ENCODE results near the gene TMEM39B. TPM values are rescaled to one million over a fixed set of nuclear protein-coding genes. Genes with fewer than 3 reads are reported as not detected.

The TMEM39B gene
- total RNA-seq: 10 to 100 TPM; 27.8 to 29.3 TPM

DNA sequence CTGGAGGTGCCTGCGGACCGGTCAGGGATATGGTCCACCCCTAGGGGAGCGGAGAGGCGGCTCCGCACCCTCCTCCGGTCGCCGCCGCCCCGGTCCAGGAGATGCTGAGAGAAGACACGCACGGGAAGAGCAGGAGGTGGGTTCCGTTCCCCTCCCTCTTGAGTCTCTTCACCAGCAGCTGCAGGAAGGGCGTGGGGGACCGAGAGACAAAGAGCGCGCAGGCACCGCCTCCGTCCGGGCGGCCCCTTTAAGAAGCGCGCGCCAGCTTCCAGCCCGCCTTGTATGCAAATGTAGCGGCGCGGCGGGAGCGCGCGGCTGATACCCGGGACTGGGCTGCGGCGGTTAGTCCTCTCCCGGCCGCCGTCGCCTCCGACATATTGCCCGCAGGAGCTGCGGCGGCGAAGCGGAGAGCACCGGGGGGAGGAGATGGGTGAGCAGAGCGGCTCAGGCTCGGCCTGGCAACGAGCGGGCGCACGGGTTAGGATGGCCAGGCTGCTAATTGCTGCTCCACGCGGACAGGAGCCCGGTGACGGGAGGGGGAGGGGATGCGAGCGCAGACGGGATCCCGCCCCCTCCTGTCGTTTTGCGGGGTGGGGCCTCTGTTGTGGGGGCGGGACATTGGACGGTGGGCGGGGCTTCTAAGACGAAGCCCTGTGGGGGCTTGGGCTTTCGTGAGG lies at the start of gene TMEM39B:
TMEM39B (plus strand) TSS at position 318 of the 677 bp plus-strand sequence; CDS start at position 427, 109 bp downstream.

DNA sequence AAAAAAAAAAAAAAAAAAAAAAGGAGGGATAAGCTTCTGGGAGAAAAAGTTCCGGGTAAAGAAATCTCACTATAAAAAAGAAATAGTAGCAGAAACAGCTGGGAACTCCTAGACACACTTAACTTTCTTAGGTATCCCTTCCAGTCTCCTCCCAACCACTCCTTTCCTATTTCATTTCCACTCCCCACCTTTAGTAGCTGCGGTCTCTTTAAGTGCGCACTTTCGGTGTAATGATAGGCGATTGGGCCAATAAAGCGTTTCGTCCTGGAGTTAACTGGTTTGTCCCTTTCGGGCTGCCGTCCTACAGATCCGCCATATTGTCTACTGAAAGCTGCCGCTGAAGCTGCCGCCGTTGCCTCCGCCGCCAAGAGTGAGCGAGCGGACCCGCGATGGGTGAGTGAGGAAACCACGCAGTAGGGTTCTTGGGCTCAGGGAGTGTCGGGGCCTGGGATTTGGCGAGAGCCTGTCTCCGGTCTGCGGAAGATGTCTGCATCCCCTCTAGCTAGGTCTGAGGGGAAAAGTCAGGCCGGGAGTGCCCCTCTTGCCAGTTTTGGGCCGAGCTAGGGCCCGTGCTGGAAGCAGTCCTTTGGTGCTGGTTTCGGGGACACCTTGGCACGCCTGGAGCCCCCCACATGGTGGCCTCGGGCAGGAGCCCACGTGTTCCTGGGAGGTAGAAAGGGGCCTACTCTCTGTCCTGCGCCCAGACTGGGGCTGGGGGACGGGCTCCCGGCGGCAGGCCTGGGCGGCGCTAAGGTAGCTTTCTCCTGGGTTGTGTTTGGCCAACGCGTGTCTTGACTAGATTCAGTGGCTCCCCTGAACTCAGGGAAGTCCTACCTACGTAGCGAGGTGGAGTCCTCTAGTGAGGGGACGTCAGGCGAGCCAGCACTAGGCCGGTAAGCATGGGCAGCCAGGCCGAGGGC lies 35.3 kb downstream of the TMEM39B start, which contains the start of gene KPNA6:
KPNA6 (plus strand) TSS at position 315 of the 920 bp plus-strand sequence; CDS start at position 390, 75 bp downstream.

Small RNA genes lying within 50 kb of the gene (microRNA-seq; reads per million reads assigned to microRNA genes)
- not detected for gene MIR5585 (ENCODE audit: borderline microRNAs expressed, borderline replicate concordance)

Other genes starting within 250 kb of the TMEM39B start
- gene PTP4A2, start 134.6 kb upstream of the TMEM39B start, total RNA-seq: 100 to 1,000 TPM; 278 to 292 TPM
- gene KHDRBS1, start 59.1 kb upstream of the TMEM39B start, total RNA-seq: 100 to 1,000 TPM; 156 to 157 TPM
- 10 to 100 TPM; 52.9 to 54.7 TPM for gene KPNA6, start 35.1 kb downstream of the TMEM39B start, total RNA-seq
- 10 to 100 TPM; 55.6 to 56.4 TPM for gene TXLNA, start 106.7 kb downstream of the TMEM39B start, total RNA-seq
- gene CCDC28B, start 127.7 kb downstream of the TMEM39B start, total RNA-seq: 10 to 100 TPM; 34.7 to 37.7 TPM
- gene IQCC, start 132.7 kb downstream of the TMEM39B start, total RNA-seq: 1 to 10 TPM; 3.6 to 4.3 TPM
- under 1 TPM; 0.10 to 0.14 TPM for gene DCDC2B, start 136.2 kb downstream of the TMEM39B start, total RNA-seq
- gene TMEM234, start 149.4 kb downstream of the TMEM39B start, total RNA-seq: 10 to 100 TPM; 16.8 to 17.9 TPM
- 100 to 1,000 TPM; 156 to 169 TPM for gene EIF3I, start 149.5 kb downstream of the TMEM39B start, total RNA-seq
- gene FAM167B, start 174.3 kb downstream of the TMEM39B start, total RNA-seq: under 1 TPM; 0.58 to 0.67 TPM
- gene LCK, start 178.3 kb downstream of the TMEM39B start, total RNA-seq: 100 to 1,000 TPM; 441 to 449 TPM
- 100 to 1,000 TPM; 194 to 207 TPM for gene HDAC1, start 219.1 kb downstream of the TMEM39B start, total RNA-seq

Data from activated naive CD4-positive, alpha-beta T cell treated with anti-CD3 and anti-CD28 coated beads, Interleukin-2, amount 10 ng/mL, durations not matched to agents 5 hours and 36 hours (primary cell).